GM23248 (cell line): Measurements from ENCODE around the gene PMAIP1. TPM values are rescaled to one million over a fixed set of nuclear protein-coding genes. Genes with fewer than 3 reads are reported as not detected.
A peak's percentile ranks its signal among the peaks of the same experiment; 100 is the strongest.

Experiments
- DNase-seq: peaks from one replicate; pipeline ENCODE4 v3.0.0-alpha.2; 2015
- H2AFZ ChIP-seq: fragments of 200-600 bp; sonication (generic); 2 replicates; pipeline ENCODE4 v1.6.1; 2016; ENCODE audit warnings: antibody characterized with exemption
- H3F3A ChIP-seq: fragments of 200-600 bp; sonication (generic); 2 replicates; pipeline ENCODE4 v1.6.1; 2016; ENCODE audit warnings: mild to moderate bottlenecking, antibody characterized with exemption, mixed run types; ENCODE audit not compliant: insufficient read depth
- H3K27ac ChIP-seq: fragments of 200-600 bp; sonication (generic); 2 replicates; pipeline ENCODE4 v1.5.1; 2016; ENCODE audit warnings: mild to moderate bottlenecking
- H3K27me3 ChIP-seq: fragments of 200-600 bp; sonication (generic); replicated peaks from 2 replicates; pipeline ENCODE4 v1.6.1; 2016; ENCODE audit warnings: mild to moderate bottlenecking; ENCODE audit not compliant: insufficient read depth
- H3K36me3 ChIP-seq: fragments of 200-600 bp; sonication (generic); 2 replicates; pipeline ENCODE4 v1.6.1; 2016; ENCODE audit warnings: low read depth, mild to moderate bottlenecking
- H3K4me1 ChIP-seq: fragments of 200-600 bp; sonication (generic); 2 replicates; pipeline ENCODE4 v1.6.1; 2016; ENCODE audit warnings: mild to moderate bottlenecking; ENCODE audit not compliant: insufficient read depth
- H3K4me2 ChIP-seq: fragments of 200-600 bp; sonication (generic); one replicate; pipeline ENCODE4 v1.6.1; 2016; ENCODE audit warnings: mild to moderate bottlenecking; ENCODE audit not compliant: unreplicated experiment
- H3K4me3 ChIP-seq: fragments of 200-600 bp; sonication (generic); 2 replicates; pipeline ENCODE4 v1.5.1; 2016; ENCODE audit warnings: mild to moderate bottlenecking
- H3K79me2 ChIP-seq: fragments of 200-600 bp; sonication (generic); 2 replicates; pipeline ENCODE4 v1.6.1; 2016; ENCODE audit warnings: mild to moderate bottlenecking; ENCODE audit not compliant: insufficient read depth
- H3K9ac ChIP-seq: fragments of 200-600 bp; sonication (generic); 2 replicates; pipeline ENCODE4 v1.6.1; 2016; ENCODE audit warnings: mild to moderate bottlenecking
- H3K9me2 ChIP-seq: fragments of 200-600 bp; sonication (generic); 2 replicates; pipeline ENCODE4 v1.6.1; 2016; ENCODE audit warnings: mixed run types, mild to moderate bottlenecking, moderate library complexity; ENCODE audit not compliant: insufficient read depth
- H3K9me3 ChIP-seq: fragments of 200-600 bp; sonication (generic); one replicate; pipeline ENCODE4 v1.6.1; 2017; ENCODE audit warnings: low read depth
- H4K20me1 ChIP-seq: fragments of 200-600 bp; sonication (generic); 2 replicates; pipeline ENCODE4 v1.6.0; 2016; ENCODE audit not compliant: insufficient read depth
- EZH2 ChIP-seq: fragments of 200-600 bp; sonication (generic); IDR thresholded peaks from 2 replicates; pipeline ENCODE4 v1.6.1; 2018; ENCODE audit warnings: antibody characterized with exemption, mild to moderate bottlenecking; ENCODE audit not compliant: insufficient read depth, poor library complexity, severe bottlenecking
- EZH2phosphoT487 ChIP-seq: fragments of 200-600 bp; sonication (generic); IDR thresholded peaks from 2 replicates; pipeline ENCODE4 v1.6.1; 2018; ENCODE audit warnings: antibody characterized with exemption, moderate library complexity, mild to moderate bottlenecking, low read depth; ENCODE audit not compliant: insufficient read depth
- WGBS, 2 experiments: methylation state at CpG; one replicate each; pipeline ENCODE4 v1.1.6; 2015 to 2017; ENCODE audit warnings: low lambda C conversion rate in 2 of 2, low coverage in 1 of 2; ENCODE audit errors: missing lambda C conversion rate in 2 of 2; 5-methylcytosine and 5-hydroxymethylcytosine counted together
- in situ Hi-C: fragments of 300-500 bp; cut with MboI; formaldehyde crosslinking; loops from 2 replicates; pipeline ENCODE4 v1.15.0; 2020
- polyA plus RNA-seq: library from polyadenylated mRNA; unstranded; fragments of >200 nt; fragmentation: Nextera tagmentation; extraction: Ambion mirVana; gene quantifications from 2 replicates; pipeline ENCODE4 v1.2.1, GENCODE V29; 2016
- total RNA-seq: library from RNA; depleted of rRNA; stranded (reverse); fragments of >200 nt; shearing (Covaris generic); gene quantifications from 2 replicates; pipeline ENCODE4 v1.2.3, GENCODE V29; 2014

The PMAIP1 gene
- total and polyA plus RNA-seq, 2 experiments from 2014 or later, result 5.3 to 7.5 TPM

- no peaks in the 10 kb centered on the region for H3K9me2 ChIP-seq
- no peak overlapping the region for H3K27ac ChIP-seq
- no peaks in the 10 kb centered on the region for H4K20me1 ChIP-seq
- no peak for TF ChIP-seq EZH2phosphoT487
- no peak for TF ChIP-seq EZH2
- 34 to 39% methylated on average over 2 of the region's 2 CpGs for WGBS, 2 experiments
- H3K36me3 ChIP-seq, result no peaks in the 10 kb centered on the region
- H3K27me3 ChIP-seq, result no peaks in the 10 kb centered on the region
- peaks cover 18% of the 10 kb centered on the region; the same call in 1 of the 2 replicates for H3K4me1 ChIP-seq
- H3K9ac ChIP-seq, result no peak overlapping the region
- H3F3A ChIP-seq, result peaks cover 9% of the 10 kb centered on the region; the same call in 1 of the 2 replicates
- DNase-seq, result peak; percentile 52
- H3K79me2 ChIP-seq, result no peaks in the 10 kb centered on the region
- no peak overlapping the region for H3K4me3 ChIP-seq
- no peak overlapping the region for H2AFZ ChIP-seq
- H3K9me3 ChIP-seq, result no peaks in the 10 kb centered on the region
- in situ Hi-C loops, result no loop called here
- H3K4me2 ChIP-seq, result no peak overlapping the region
These were observed 11.2 kb downstream of the PMAIP1 start for GRCh38 chr18:59910967-59911366.

GRCh38 chr18:59911600-59911999, 11.8 kb downstream of the PMAIP1 start:
- no peak overlapping the region for H2AFZ ChIP-seq
- in situ Hi-C loops, result no loop called here
- peaks cover 5% of the 10 kb centered on the region; the same call in 1 of the 2 replicates for H3F3A ChIP-seq
- no peak overlapping the region for H3K27ac ChIP-seq
- no peak overlapping the region for H3K4me3 ChIP-seq
- H3K9me3 ChIP-seq, result no peaks in the 10 kb centered on the region
- H3K79me2 ChIP-seq, result no peaks in the 10 kb centered on the region
- TF ChIP-seq EZH2 (no peak), EZH2phosphoT487 (no peak)
- no peaks in the 10 kb centered on the region for H3K27me3 ChIP-seq
- H3K4me2 ChIP-seq, result no peak overlapping the region
- DNase-seq, result no peak
- no peaks in the 10 kb centered on the region for H3K36me3 ChIP-seq
- peaks cover 18% of the 10 kb centered on the region; the same call in 1 of the 2 replicates for H3K4me1 ChIP-seq
- H3K9ac ChIP-seq, result no peak overlapping the region
- no peaks in the 10 kb centered on the region for H4K20me1 ChIP-seq
- no peaks in the 10 kb centered on the region for H3K9me2 ChIP-seq

- no peak overlapping the region for H3K27ac ChIP-seq
- H3K27me3 ChIP-seq, result no peaks in the 10 kb centered on the region
- no peaks in the 10 kb centered on the region for H3F3A ChIP-seq
- no peak for DNase-seq
- no peak overlapping the region for H3K4me3 ChIP-seq
- peaks cover 18% of the 10 kb centered on the region; the same call in 1 of the 2 replicates for H3K4me1 ChIP-seq
- no peaks in the 10 kb centered on the region for H4K20me1 ChIP-seq
- WGBS, 2 experiments, result 69 to 70% methylated on average over 2 of the region's 2 CpGs
- no peaks in the 10 kb centered on the region for H3K9me3 ChIP-seq
- H3K36me3 ChIP-seq, result no peaks in the 10 kb centered on the region
- no peak overlapping the region for H2AFZ ChIP-seq
- TF ChIP-seq EZH2 (no peak), EZH2phosphoT487 (no peak)
- no peak overlapping the region for H3K4me2 ChIP-seq
- H3K9me2 ChIP-seq, result no peaks in the 10 kb centered on the region
- no peaks in the 10 kb centered on the region for H3K79me2 ChIP-seq
- H3K9ac ChIP-seq, result no peak overlapping the region
- in situ Hi-C loops, result no loop called here
These were observed 12.3 kb downstream of the PMAIP1 start for GRCh38 chr18:59912007-59912550.

GRCh38 chr18:59915606-59916005, 15.8 kb downstream of the PMAIP1 start:
- Histone ChIP-seq H3K27ac (no peak overlapping the region), H3K4me2 (no peak overlapping the region), H3K4me1 (peaks cover 9% of the 10 kb centered on the region; the same call in 1 of the 2 replicates), H3K9me3 (no peaks in the 10 kb centered on the region), H3K9me2 (no peaks in the 10 kb centered on the region), H3K9ac (no peak overlapping the region), H3K36me3 (no peaks in the 10 kb centered on the region), H4K20me1 (no peaks in the 10 kb centered on the region), H2AFZ (no peak overlapping the region), H3K79me2 (no peaks in the 10 kb centered on the region), H3F3A (no peaks in the 10 kb centered on the region), H3K4me3 (no peak overlapping the region), H3K27me3 (no peaks in the 10 kb centered on the region)
- WGBS, 2 experiments, result 58 to 66% methylated on average over 6 of the region's 6 CpGs
- TF ChIP-seq EZH2 (no peak), EZH2phosphoT487 (no peak)
- DNase-seq, result peak; percentile 38
- in situ Hi-C loops, result no loop called here

- 86 to 94% methylated on average over 3 of the region's 3 CpGs for WGBS, 2 experiments
- Histone ChIP-seq H3F3A (no peaks in the 10 kb centered on the region), H3K4me1 (no peaks in the 10 kb centered on the region; the same call in 1 of the 2 replicates), H3K9ac (no peak overlapping the region), H3K27ac (no peak overlapping the region), H2AFZ (no peak overlapping the region), H3K36me3 (no peaks in the 10 kb centered on the region), H3K79me2 (no peaks in the 10 kb centered on the region), H3K9me2 (no peaks in the 10 kb centered on the region), H3K4me3 (no peak overlapping the region), H3K4me2 (no peak overlapping the region), H4K20me1 (no peaks in the 10 kb centered on the region), H3K27me3 (no peaks in the 10 kb centered on the region), H3K9me3 (no peaks in the 10 kb centered on the region)
- in situ Hi-C loops, result no loop called here
- no peak for DNase-seq
- TF ChIP-seq EZH2phosphoT487, result no peak
- TF ChIP-seq EZH2, result no peak
These were observed 16.9 kb downstream of the PMAIP1 start for GRCh38 chr18:59916746-59917145.
